RWPE2 (cell line): ENCODE results near the gene TPD52L2.

Source experiments
- ATAC-seq: fragments of 200-7000 bp; cut with Tn5 transposase; 3 replicates; pipeline ENCODE4 v1.9.1; 2021; ENCODE audit warnings: low read depth
- DNase-seq: peaks from one replicate; pipeline ENCODE4 v3.0.0-alpha.2; 2020; ENCODE audit warnings: low spot score
- H3K27ac ChIP-seq: fragments of 450-650 bp; 2 replicates; pipeline ENCODE4 v1.5.1; 2017; ENCODE audit warnings: mild to moderate bottlenecking; ENCODE audit not compliant: poor library complexity, severe bottlenecking
- H3K27me3 ChIP-seq: fragments of 250-450 bp; sonication (Bioruptor Pico); 2 replicates; pipeline ENCODE4 v1.5.1; 2021; ENCODE audit warnings: mild to moderate bottlenecking, moderate library complexity; ENCODE audit not compliant: insufficient read depth, poor library complexity, severe bottlenecking
- H3K36me3 ChIP-seq: fragments of 250-450 bp; sonication (Bioruptor Pico); 2 replicates; pipeline ENCODE4 v1.5.1; 2020; ENCODE audit warnings: low read depth, mild to moderate bottlenecking, moderate library complexity
- H3K4me1 ChIP-seq: fragments of 250-450 bp; sonication (Bioruptor Pico); 2 replicates; pipeline ENCODE4 v1.5.1; 2021; ENCODE audit warnings: mild to moderate bottlenecking, moderate library complexity; ENCODE audit not compliant: insufficient read depth, poor library complexity, severe bottlenecking
- H3K4me3 ChIP-seq: fragments of 250-450 bp; sonication (Bioruptor Pico); 2 replicates; pipeline ENCODE4 v1.5.1; 2021; ENCODE audit warnings: mild to moderate bottlenecking, moderate library complexity; ENCODE audit not compliant: severe bottlenecking
- H3K9me3 ChIP-seq: fragments of 250-450 bp; sonication (Bioruptor Pico); 2 replicates; pipeline ENCODE4 v1.5.1; 2021; ENCODE audit warnings: mild to moderate bottlenecking, moderate library complexity; ENCODE audit not compliant: severe bottlenecking
- TF ChIP-seq, protein P1 (sequence below): fragments of 450-650 bp; IDR thresholded peaks from one replicate; pipeline ENCODE4 v1.5.1; 2017; ENCODE audit warnings: mild to moderate bottlenecking, moderate library complexity; ENCODE audit not compliant: poor library complexity, severe bottlenecking

Gene TPD52L2

DNA sequence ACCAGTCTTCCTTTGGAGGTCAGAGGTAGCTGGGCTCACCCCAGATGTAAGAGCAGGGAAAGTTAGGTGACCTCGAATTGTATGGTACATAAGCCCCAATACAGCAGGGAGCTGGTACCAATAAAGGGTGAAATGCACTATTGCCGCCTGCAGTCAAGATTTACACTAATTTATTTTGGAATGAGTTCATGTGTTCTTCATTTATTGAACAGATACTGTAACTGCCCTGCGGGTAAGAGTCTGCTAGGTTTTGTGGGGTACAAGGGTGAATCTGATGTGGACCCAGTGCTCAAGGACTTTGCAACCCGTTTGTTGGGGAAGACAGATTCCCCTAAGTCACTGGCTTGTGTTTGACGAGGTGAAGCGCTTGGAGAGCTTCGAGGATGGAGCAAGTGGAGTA is 27.3 kb downstream of the TPD52L2 start:
- DNase-seq (no peak), ATAC-seq (no peak)
- Histone ChIP-seq H3K4me1 (peaks cover 29% of the 10 kb centered on the region), H3K4me3 (no peak overlapping the region), H3K27ac (peak overlapping the region; percentile 82), H3K9me3 (no peaks in the 10 kb centered on the region), H3K36me3 (peaks cover 46% of the 10 kb centered on the region), H3K27me3 (no peaks in the 10 kb centered on the region)
- TF ChIP-seq, protein P1, sequence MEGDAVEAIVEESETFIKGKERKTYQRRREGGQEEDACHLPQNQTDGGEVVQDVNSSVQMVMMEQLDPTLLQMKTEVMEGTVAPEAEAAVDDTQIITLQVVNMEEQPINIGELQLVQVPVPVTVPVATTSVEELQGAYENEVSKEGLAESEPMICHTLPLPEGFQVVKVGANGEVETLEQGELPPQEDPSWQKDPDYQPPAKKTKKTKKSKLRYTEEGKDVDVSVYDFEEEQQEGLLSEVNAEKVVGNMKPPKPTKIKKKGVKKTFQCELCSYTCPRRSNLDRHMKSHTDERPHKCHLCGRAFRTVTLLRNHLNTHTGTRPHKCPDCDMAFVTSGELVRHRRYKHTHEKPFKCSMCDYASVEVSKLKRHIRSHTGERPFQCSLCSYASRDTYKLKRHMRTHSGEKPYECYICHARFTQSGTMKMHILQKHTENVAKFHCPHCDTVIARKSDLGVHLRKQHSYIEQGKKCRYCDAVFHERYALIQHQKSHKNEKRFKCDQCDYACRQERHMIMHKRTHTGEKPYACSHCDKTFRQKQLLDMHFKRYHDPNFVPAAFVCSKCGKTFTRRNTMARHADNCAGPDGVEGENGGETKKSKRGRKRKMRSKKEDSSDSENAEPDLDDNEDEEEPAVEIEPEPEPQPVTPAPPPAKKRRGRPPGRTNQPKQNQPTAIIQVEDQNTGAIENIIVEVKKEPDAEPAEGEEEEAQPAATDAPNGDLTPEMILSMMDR: no peak

DNA sequence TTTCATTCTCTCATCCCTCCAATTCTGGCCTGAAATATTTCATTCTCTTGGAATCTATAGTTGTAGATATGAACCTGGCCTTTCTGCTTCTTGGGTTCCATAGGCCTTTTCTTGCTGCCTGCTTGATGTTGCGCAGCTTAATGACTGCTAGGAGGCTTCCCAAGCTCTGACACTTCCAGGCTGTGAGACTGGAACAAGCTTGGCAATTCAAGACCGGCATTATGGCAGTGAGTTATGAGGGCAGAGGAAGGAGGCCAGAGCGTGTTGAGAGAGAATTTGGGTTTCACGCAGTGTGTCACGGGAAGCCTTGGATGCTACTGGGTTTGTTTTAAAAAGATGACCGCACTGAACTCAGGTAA is 28.9 kb downstream of the TPD52L2 start:
- Histone ChIP-seq H3K27ac (peak overlapping the region; percentile 82), H3K4me3 (peak overlapping the region; percentile 38)
- ATAC-seq: no peak; the same call in 2 of the 3 replicates

DNA sequence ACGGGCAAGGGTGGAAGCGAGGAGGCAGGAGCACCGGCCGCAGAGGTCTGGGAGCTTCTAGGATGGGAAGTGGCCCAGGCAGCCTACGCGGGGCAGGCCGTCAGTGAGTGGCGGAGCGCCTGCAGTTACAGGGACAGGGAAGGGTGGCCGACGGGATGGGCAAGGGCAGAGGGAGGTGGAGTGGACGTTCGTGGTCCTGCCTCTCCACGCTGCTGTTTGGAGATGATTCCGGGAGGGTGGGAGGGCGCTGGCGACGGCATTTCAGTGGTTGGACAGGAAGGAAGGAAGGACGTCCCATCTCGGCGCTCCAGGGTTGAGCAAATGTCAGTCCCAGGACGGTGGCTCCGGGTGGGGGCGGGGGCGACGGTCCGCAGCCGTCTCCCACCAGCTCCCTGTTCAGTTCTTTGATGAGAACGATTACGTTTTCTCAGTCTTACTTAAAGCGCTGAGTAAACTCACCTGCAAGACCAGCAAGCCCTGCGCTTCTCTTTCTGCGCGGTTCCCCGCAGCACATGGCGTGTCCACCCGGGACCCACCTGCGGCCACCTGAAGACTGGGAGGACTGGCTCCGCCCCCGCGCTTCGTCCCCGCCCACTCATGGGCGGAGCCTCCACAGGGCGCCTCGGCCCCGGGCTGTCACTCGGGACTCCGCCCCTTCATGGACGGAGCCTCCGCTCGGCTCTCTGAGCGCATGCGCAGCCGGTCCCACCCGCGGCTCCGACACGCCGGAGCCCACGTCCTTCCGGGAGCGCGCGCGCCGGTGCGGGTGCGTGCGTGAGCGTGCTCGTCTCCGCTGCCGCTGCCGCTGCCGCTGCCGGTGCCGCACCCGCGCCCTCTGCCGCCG is 29.5 kb downstream of the TPD52L2 start, which contains the start of gene DNAJC5:
Gene DNAJC5, plus strand, starts transcription at position 769 of the 844 bp plus-strand sequence. CDS start 33,220 bp downstream, outside the sequence.
- H3K27me3 ChIP-seq: no peaks in the 10 kb centered on the region
- peaks cover 21% of the 10 kb centered on the region for H3K4me1 ChIP-seq
- H3K27ac ChIP-seq: peak within 1 kb of the TSS; percentile 82
- H3K4me3 ChIP-seq: peak within 1 kb of the TSS; percentile 38
- H3K9me3 ChIP-seq: no peaks in the 10 kb centered on the region
- peak; percentile 79 for ATAC-seq
- DNase-seq: peak; percentile 100
- peaks cover 53% of the 10 kb centered on the region for H3K36me3 ChIP-seq
- TF ChIP-seq, protein P1: no peak

More for the DNA sequence above, 28.9 kb downstream of the TPD52L2 start:
- TF ChIP-seq, protein P1: no peak
- H3K9me3 ChIP-seq: no peaks in the 10 kb centered on the region
- H3K4me1 ChIP-seq: peaks cover 27% of the 10 kb centered on the region
- no peak for DNase-seq
- peaks cover 53% of the 10 kb centered on the region for H3K36me3 ChIP-seq
- no peaks in the 10 kb centered on the region for H3K27me3 ChIP-seq

DNA sequence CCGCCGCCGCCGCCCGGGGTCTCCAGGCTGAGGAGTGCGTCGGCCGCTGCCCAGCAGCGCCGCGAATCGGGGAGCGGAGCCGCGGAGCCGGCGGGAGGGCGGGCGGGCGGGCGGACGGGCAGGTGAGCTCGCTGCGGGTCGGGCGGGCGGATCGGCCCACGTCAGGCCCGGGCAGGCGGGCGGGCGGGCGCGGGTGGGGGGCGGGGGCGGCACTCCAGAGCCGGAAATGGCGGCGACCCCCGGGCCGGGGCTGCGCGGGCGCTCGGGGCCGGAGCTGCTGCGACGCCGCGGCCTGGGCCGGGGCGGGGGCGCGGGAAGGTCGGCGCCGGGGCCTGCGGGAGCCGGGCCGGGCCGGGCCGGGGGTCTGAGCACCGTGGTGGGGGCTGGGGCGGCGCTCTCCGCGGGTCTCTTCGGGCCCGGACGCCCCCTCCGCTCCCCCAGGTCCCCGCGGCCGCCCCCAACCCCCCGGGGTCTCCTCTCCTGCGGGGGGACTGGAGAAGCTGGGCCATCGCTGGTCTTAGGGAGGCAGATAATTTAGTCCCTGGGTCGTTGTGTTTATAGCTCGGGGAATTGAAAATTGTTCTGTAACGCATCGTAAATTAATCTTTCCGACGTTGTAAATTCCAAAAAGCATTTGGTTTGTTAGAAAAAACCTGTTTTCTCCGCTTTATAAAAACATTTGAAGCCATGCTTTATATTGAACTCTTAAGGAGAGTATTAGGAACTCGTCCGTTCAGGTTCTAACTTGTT is 30.3 kb downstream of the TPD52L2 start:
- Histone ChIP-seq H3K36me3 (peaks cover 45% of the 10 kb centered on the region), H3K27ac (peak overlapping the region; percentile 82), H3K4me3 (peak overlapping the region; percentile 38), H3K4me1 (peaks cover 13% of the 10 kb centered on the region), H3K27me3 (no peaks in the 10 kb centered on the region), H3K9me3 (no peaks in the 10 kb centered on the region)
- no peak for DNase-seq
- TF ChIP-seq, protein P1: peak; percentile 32
- no peak for ATAC-seq

DNA sequence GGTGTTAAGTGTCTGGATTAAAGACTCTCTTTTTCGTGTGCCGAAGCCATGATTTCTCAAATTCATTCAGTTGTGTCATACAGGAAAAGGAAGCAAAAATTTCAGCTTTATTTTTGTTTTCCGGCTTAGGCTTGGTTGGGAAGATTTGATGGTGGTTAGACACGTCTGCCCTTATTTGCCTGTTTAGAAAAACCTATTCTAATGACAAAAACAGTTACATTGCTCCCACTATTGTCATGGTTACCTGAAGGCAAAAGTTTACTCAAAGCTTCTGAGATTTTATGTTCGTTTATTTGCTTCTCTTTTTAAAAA is 30.8 kb downstream of the TPD52L2 start:
- DNase-seq: no peak
- no peaks in the 10 kb centered on the region for H3K27me3 ChIP-seq
- peaks cover 13% of the 10 kb centered on the region for H3K4me1 ChIP-seq
- TF ChIP-seq, protein P1: no peak
- ATAC-seq: no peak
- peaks cover 44% of the 10 kb centered on the region for H3K36me3 ChIP-seq
- H3K27ac ChIP-seq: peak overlapping the region; percentile 82
- no peaks in the 10 kb centered on the region for H3K9me3 ChIP-seq
- H3K4me3 ChIP-seq: peak overlapping the region; percentile 38
